ENCODE results near the gene TOR3A. TPM values are rescaled to one million over a fixed set of nuclear protein-coding genes. Genes with fewer than 3 reads are reported as not detected.

The TOR3A gene, protein sequence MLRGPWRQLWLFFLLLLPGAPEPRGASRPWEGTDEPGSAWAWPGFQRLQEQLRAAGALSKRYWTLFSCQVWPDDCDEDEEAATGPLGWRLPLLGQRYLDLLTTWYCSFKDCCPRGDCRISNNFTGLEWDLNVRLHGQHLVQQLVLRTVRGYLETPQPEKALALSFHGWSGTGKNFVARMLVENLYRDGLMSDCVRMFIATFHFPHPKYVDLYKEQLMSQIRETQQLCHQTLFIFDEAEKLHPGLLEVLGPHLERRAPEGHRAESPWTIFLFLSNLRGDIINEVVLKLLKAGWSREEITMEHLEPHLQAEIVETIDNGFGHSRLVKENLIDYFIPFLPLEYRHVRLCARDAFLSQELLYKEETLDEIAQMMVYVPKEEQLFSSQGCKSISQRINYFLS
- 55.6 and 70.5 TPM in 2 replicates for total RNA-seq

DNA sequence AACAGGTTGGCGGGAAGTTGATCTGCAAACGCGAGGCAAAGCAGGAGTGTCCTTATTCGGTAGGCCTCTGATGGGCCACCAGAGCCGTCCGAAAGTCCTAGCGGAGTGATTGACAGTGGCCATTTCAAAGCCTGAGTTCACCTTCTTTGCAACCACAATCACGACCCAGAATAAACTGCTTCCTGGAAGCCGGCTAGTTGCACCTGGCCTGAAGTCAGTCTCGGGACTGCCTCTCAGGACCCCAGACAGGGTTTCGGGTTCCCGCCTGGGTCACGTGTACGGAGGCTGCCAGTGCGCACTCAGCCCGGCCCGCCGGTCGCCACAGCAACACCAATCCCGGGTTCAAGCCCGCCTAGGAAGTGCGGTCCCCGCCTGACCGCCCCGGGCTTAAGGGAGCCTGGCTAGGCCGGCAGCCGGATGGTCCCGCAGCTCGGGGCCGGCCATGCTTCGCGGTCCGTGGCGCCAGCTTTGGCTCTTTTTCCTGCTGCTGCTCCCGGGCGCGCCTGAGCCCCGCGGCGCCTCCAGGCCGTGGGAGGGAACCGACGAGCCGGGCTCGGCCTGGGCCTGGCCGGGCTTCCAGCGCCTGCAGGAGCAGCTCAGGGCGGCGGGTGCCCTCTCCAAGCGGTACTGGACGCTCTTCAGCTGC lies at the start of gene TOR3A:
TOR3A (plus strand) TSS at position 384 of the 646 bp plus-strand sequence; CDS start at position 443, 59 bp downstream.

Other genes with a start within 250 kb of the TOR3A start
- 2.3 and 6.9 TPM in 2 replicates for gene ANGPTL1, start 211.0 kb upstream of the TOR3A start, total RNA-seq
- 27.7 and 32.1 TPM in 2 replicates for gene FAM20B, start 56.2 kb upstream of the TOR3A start, total RNA-seq
- gene ABL2, start 147.6 kb downstream of the TOR3A start, total RNA-seq, result 11.8 and 23.2 TPM in 2 replicates
- 15.9 and 19.0 TPM in 2 replicates for gene SOAT1, start 211.7 kb downstream of the TOR3A start, total RNA-seq

All from myometrial cell (primary cell).